ENCODE results near the gene ELL. TPM values are rescaled to one million over a fixed set of nuclear protein-coding genes. Genes with fewer than 3 reads are reported as not detected.
A peak's percentile ranks its signal among the peaks of the same experiment; 100 is the strongest.

The ELL gene
- polyA plus RNA-seq, 1 experiment = 2.7 TPM

DNA sequence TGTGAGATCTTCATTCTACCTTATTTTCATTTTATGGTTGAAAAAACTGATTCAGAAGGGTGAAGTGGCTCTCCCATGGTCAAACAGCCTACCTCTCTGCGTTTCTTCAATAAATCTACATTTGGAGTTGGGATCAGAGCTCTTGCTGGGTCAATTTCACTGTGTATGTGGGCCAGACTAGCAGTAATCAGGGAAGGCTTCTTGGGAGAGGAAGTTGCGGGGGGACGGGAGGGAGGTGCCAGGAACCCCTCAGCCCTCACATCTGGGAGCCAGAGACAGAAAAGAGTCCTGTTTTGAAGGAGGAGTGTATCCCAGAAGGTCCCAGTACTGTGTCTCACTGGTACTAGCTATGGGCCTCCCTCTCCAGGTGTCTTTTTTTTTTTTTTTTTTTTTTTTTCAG is 36.7 kb upstream of the ELL start:
- Histone ChIP-seq H3K9me3 (ENCODE audit: control insufficient read depth, insufficient read depth, low read length) (no peaks in the 10 kb centered on the region), H3K27ac (ENCODE audit: low read depth, low read length) (peak overlapping the region; percentile 0), H3K4me3 (ENCODE audit: low read depth, low read length) (peak overlapping the region; percentile 99), H3K27me3 (ENCODE audit: control insufficient read depth, insufficient read depth, low read length) (no peaks in the 10 kb centered on the region)
- TF ChIP-seq, protein P1, sequence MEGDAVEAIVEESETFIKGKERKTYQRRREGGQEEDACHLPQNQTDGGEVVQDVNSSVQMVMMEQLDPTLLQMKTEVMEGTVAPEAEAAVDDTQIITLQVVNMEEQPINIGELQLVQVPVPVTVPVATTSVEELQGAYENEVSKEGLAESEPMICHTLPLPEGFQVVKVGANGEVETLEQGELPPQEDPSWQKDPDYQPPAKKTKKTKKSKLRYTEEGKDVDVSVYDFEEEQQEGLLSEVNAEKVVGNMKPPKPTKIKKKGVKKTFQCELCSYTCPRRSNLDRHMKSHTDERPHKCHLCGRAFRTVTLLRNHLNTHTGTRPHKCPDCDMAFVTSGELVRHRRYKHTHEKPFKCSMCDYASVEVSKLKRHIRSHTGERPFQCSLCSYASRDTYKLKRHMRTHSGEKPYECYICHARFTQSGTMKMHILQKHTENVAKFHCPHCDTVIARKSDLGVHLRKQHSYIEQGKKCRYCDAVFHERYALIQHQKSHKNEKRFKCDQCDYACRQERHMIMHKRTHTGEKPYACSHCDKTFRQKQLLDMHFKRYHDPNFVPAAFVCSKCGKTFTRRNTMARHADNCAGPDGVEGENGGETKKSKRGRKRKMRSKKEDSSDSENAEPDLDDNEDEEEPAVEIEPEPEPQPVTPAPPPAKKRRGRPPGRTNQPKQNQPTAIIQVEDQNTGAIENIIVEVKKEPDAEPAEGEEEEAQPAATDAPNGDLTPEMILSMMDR (IDR thresholded peaks at IDR 0.05; ENCODE audit: low read depth, low read length) = no peak
- CTCF ChIA-PET = interaction anchor here (0.6 kb wide), 1 partner anchor 29 kb away, joined by 4 read pairs; no protein-coding TSS in a partner anchor
- DNase-seq (ENCODE audit: low read depth, low spot score) = no peak
- POLR2A ChIA-PET = interaction anchor here (0.7 to 1.6 kb wide), 3 partner anchors 13 to 487 kb away, joined by 9 to 21 read pairs (median 10); partner anchors contain the start of genes ELL and UBA52

DNA sequence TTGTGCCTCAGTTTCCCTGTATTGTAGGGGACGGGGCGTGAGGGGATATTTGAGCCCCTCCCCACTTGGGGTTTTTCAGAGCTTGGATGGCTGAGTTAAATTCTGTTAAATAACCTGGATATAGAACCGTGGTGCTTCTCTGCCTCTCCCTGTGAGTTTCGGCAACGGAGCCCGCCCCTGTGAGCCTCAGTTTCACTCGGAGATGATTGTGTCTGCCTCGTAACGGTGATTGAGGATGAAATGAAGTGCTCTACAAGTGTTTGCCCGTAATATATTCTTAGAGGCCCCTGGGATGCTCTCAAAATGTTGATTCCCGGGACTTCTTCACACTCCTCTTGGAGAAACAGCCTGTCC is 36.3 kb upstream of the ELL start:
- DNase-seq (ENCODE audit: low read depth, low spot score) = no peak
- ChIA-PET CTCF (interaction anchor here (0.6 kb wide), 2 partner anchors 29 to 31 kb away, joined by 3 to 4 read pairs; no protein-coding TSS in a partner anchor), POLR2A (interaction anchor here (1.0 to 1.6 kb wide), 3 partner anchors 13 to 99 kb away, joined by 3 to 21 read pairs (median 10); partner anchors contain the start of genes ELL and UBA52)
- H3K4me3 ChIP-seq (ENCODE audit: low read depth, low read length) = peak overlapping the region; percentile 99
- no peaks in the 10 kb centered on the region for H3K9me3 ChIP-seq (ENCODE audit: control insufficient read depth, insufficient read depth, low read length)
- TF ChIP-seq, protein P1 (IDR thresholded peaks at IDR 0.05; ENCODE audit: low read depth, low read length) = no peak
- no peaks in the 10 kb centered on the region for H3K27me3 ChIP-seq (ENCODE audit: control insufficient read depth, insufficient read depth, low read length)
- peak overlapping the region; percentile 57 for H3K27ac ChIP-seq (ENCODE audit: low read depth, low read length)

DNA sequence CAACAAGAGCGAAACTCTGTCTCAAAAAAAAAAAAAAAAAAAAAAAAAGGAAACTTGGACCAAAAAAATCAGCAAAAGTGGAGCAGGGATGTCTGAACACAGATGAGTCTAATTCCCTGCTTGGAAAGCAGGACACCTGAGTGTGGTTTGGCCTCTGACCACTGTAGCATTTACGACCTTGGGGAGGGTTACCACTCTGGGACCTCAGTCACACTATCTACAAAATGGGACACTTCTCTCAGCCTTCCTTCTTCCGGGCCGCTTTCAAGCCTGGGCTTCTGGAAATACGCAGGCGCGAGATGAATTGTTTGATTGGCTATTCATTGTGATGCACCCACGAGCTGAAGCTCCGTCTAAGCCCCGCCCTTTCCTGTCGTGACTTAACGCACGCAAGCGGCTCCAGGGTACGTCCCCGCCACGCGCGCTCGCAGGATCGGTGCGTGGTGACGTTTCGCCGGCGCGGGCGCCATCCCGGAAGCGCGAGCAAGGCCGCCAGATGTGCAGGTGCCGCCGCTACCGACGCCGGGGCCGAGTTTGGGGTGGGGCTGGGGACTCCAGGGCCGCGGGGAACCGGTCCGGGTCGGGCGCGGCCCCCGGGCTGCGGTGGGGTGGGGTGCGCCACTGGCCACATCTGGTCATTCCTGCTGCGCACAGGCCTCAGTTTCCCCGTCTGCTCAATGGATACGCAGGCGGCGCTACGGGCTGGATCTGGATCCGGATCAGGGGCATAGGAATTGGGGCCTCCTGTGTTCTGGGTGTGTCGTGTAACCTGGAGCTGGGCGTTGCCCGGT is 35.7 kb upstream of the ELL start, which contains the start of gene KXD1:
KXD1 (plus strand) TSS at position 460 of the 791 bp plus-strand sequence. CDS start 4,187 bp downstream, outside the sequence.
- ChIA-PET CTCF (interaction anchor here (0.6 to 0.9 kb wide), 2 partner anchors 32 to 36 kb away, joined by 3 read pairs; no protein-coding TSS in a partner anchor), POLR2A (interaction anchor here (0.6 to 1.6 kb wide), 9 partner anchors 11 to 848 kb away, joined by 3 to 21 read pairs (median 3); partner anchors contain the start of genes ELL, GATAD2A and UBA52)
- peak; percentile 98 for DNase-seq (ENCODE audit: low read depth, low spot score)
- Histone ChIP-seq H3K9me3 (ENCODE audit: control insufficient read depth, insufficient read depth, low read length) (no peaks in the 10 kb centered on the region), H3K27ac (ENCODE audit: low read depth, low read length) (peak within 1 kb of the TSS; percentile 57), H3K27me3 (ENCODE audit: control insufficient read depth, insufficient read depth, low read length) (no peaks in the 10 kb centered on the region), H3K4me3 (ENCODE audit: low read depth, low read length) (peak within 1 kb of the TSS; percentile 99)
- TF ChIP-seq, protein P1 (IDR thresholded peaks at IDR 0.05; ENCODE audit: low read depth, low read length) = no peak

DNA sequence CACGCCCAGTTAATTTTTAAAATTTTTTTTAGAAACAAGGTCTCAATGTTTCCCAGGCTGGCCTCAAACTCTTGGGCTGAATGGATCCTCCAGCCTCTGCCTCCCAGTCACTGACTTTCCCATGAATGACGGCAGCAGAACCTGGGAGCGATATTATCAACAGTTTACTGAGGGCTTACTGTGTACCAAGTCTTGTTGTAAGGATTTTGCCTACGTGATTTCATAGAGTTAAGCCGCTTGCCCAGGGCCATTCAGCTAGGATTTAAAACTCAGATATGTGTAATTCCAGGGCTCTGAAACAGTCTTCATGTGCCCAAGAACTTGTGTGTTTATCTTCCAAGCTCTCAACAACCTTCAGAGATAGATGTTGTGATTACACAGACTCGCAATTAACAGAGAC is 29.8 kb upstream of the ELL start:
- H3K9me3 ChIP-seq (ENCODE audit: control insufficient read depth, insufficient read depth, low read length) = no peaks in the 10 kb centered on the region
- H3K4me3 ChIP-seq (ENCODE audit: low read depth, low read length) = no peak overlapping the region
- no peak for DNase-seq (ENCODE audit: low read depth, low spot score)
- H3K27ac ChIP-seq (ENCODE audit: low read depth, low read length) = no peak overlapping the region
- no peaks in the 10 kb centered on the region for H3K27me3 ChIP-seq (ENCODE audit: control insufficient read depth, insufficient read depth, low read length)
- POLR2A ChIA-PET = interaction anchor here (1.0 kb wide), 1 partner anchor 10 kb away, joined by 3 read pairs; no protein-coding TSS in a partner anchor
- CTCF ChIA-PET = interaction anchor here (0.6 to 1.0 kb wide), 3 partner anchors 82 to 769 kb away, joined by 3 read pairs; no protein-coding TSS in a partner anchor
- TF ChIP-seq, protein P1 (IDR thresholded peaks at IDR 0.05; ENCODE audit: low read depth, low read length) = no peak
